ENCODE results near the gene S100A13.

DNA sequence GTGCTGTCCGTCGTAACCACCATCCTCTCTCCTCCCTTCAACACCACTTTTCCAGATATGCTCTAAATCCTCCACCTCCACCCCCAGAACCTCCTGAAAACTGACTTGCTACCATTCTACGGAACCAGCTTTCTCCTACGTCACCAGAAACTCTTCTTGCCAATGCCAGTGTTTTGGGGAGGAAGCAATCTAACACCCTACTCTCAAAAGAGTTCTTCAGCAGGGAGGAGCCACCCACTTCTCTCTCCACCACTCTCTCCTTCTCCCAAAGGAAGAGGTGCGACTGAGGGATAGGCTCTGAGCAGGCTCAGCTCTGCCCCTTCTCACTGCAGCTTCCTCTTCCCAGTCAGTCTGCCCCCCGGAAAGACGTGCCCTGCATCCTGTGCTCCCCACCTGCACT is 55.6 kb downstream of the S100A13 start:
- TF ChIP-seq POU2F2 (IDR thresholded peaks at IDR 0.05; ENCODE audit: borderline replicate concordance, low read depth, low read length), result no peak
- TF ChIP-seq POLR2AphosphoS5 (IDR thresholded peaks at IDR 0.05; ENCODE audit: low read length), result no peak
- no peak for TF ChIP-seq PML (IDR thresholded peaks at IDR 0.05; ENCODE audit: low read length)
- TF ChIP-seq, protein P1, sequence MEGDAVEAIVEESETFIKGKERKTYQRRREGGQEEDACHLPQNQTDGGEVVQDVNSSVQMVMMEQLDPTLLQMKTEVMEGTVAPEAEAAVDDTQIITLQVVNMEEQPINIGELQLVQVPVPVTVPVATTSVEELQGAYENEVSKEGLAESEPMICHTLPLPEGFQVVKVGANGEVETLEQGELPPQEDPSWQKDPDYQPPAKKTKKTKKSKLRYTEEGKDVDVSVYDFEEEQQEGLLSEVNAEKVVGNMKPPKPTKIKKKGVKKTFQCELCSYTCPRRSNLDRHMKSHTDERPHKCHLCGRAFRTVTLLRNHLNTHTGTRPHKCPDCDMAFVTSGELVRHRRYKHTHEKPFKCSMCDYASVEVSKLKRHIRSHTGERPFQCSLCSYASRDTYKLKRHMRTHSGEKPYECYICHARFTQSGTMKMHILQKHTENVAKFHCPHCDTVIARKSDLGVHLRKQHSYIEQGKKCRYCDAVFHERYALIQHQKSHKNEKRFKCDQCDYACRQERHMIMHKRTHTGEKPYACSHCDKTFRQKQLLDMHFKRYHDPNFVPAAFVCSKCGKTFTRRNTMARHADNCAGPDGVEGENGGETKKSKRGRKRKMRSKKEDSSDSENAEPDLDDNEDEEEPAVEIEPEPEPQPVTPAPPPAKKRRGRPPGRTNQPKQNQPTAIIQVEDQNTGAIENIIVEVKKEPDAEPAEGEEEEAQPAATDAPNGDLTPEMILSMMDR (IDR thresholded peaks at IDR 0.05 in 2 of 3, conservative IDR thresholded peaks at IDR 0.05 in 1 of 3; ENCODE audit: control insufficient read depth in 2 of 3, extremely low read depth in 1 of 3, insufficient read depth in 1 of 3, low read depth in 3 of 3, low read length in 3 of 3), result no peak
- no peak for TF ChIP-seq CEBPB (IDR thresholded peaks at IDR 0.05; ENCODE audit: borderline replicate concordance in 1 of 2, low read depth in 2 of 2, low read length in 2 of 2)
- TF ChIP-seq, protein P2, sequence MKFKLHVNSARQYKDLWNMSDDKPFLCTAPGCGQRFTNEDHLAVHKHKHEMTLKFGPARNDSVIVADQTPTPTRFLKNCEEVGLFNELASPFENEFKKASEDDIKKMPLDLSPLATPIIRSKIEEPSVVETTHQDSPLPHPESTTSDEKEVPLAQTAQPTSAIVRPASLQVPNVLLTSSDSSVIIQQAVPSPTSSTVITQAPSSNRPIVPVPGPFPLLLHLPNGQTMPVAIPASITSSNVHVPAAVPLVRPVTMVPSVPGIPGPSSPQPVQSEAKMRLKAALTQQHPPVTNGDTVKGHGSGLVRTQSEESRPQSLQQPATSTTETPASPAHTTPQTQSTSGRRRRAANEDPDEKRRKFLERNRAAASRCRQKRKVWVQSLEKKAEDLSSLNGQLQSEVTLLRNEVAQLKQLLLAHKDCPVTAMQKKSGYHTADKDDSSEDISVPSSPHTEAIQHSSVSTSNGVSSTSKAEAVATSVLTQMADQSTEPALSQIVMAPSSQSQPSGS (IDR thresholded peaks at IDR 0.05; ENCODE audit: low read length), result no peak
- TF ChIP-seq, protein P3, sequence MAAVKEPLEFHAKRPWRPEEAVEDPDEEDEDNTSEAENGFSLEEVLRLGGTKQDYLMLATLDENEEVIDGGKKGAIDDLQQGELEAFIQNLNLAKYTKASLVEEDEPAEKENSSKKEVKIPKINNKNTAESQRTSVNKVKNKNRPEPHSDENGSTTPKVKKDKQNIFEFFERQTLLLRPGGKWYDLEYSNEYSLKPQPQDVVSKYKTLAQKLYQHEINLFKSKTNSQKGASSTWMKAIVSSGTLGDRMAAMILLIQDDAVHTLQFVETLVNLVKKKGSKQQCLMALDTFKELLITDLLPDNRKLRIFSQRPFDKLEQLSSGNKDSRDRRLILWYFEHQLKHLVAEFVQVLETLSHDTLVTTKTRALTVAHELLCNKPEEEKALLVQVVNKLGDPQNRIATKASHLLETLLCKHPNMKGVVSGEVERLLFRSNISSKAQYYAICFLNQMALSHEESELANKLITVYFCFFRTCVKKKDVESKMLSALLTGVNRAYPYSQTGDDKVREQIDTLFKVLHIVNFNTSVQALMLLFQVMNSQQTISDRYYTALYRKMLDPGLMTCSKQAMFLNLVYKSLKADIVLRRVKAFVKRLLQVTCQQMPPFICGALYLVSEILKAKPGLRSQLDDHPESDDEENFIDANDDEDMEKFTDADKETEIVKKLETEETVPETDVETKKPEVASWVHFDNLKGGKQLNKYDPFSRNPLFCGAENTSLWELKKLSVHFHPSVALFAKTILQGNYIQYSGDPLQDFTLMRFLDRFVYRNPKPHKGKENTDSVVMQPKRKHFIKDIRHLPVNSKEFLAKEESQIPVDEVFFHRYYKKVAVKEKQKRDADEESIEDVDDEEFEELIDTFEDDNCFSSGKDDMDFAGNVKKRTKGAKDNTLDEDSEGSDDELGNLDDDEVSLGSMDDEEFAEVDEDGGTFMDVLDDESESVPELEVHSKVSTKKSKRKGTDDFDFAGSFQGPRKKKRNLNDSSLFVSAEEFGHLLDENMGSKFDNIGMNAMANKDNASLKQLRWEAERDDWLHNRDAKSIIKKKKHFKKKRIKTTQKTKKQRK (IDR thresholded peaks at IDR 0.05; ENCODE audit: low read depth, low read length), result no peak
- no peak for TF ChIP-seq FOS (IDR thresholded peaks at IDR 0.05; ENCODE audit: borderline replicate concordance, extremely low read depth, insufficient read length)
- TF ChIP-seq, protein P4, sequence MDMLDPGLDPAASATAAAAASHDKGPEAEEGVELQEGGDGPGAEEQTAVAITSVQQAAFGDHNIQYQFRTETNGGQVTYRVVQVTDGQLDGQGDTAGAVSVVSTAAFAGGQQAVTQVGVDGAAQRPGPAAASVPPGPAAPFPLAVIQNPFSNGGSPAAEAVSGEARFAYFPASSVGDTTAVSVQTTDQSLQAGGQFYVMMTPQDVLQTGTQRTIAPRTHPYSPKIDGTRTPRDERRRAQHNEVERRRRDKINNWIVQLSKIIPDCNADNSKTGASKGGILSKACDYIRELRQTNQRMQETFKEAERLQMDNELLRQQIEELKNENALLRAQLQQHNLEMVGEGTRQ (IDR thresholded peaks at IDR 0.05; ENCODE audit: borderline replicate concordance, low read depth, low read length), result no peak
- TF ChIP-seq, protein P5, sequence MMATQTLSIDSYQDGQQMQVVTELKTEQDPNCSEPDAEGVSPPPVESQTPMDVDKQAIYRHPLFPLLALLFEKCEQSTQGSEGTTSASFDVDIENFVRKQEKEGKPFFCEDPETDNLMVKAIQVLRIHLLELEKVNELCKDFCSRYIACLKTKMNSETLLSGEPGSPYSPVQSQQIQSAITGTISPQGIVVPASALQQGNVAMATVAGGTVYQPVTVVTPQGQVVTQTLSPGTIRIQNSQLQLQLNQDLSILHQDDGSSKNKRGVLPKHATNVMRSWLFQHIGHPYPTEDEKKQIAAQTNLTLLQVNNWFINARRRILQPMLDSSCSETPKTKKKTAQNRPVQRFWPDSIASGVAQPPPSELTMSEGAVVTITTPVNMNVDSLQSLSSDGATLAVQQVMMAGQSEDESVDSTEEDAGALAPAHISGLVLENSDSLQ (IDR thresholded peaks at IDR 0.05), result no peak
- TF ChIP-seq, protein P6, sequence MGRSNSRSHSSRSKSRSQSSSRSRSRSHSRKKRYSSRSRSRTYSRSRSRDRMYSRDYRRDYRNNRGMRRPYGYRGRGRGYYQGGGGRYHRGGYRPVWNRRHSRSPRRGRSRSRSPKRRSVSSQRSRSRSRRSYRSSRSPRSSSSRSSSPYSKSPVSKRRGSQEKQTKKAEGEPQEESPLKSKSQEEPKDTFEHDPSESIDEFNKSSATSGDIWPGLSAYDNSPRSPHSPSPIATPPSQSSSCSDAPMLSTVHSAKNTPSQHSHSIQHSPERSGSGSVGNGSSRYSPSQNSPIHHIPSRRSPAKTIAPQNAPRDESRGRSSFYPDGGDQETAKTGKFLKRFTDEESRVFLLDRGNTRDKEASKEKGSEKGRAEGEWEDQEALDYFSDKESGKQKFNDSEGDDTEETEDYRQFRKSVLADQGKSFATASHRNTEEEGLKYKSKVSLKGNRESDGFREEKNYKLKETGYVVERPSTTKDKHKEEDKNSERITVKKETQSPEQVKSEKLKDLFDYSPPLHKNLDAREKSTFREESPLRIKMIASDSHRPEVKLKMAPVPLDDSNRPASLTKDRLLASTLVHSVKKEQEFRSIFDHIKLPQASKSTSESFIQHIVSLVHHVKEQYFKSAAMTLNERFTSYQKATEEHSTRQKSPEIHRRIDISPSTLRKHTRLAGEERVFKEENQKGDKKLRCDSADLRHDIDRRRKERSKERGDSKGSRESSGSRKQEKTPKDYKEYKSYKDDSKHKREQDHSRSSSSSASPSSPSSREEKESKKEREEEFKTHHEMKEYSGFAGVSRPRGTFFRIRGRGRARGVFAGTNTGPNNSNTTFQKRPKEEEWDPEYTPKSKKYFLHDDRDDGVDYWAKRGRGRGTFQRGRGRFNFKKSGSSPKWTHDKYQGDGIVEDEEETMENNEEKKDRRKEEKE (IDR thresholded peaks at IDR 0.05), result no peak
- no peak for TF ChIP-seq NFIC (IDR thresholded peaks at IDR 0.05; ENCODE audit: low read depth, low read length)
- TF ChIP-seq CBX5 (IDR thresholded peaks at IDR 0.05; ENCODE audit: low read depth), result no peak
- TF ChIP-seq SMC3 (IDR thresholded peaks at IDR 0.05; ENCODE audit: borderline replicate concordance, low read length), result no peak
